Loucy (cell line): Measurements from ENCODE around the gene KRT39.

ENCODE experiments used
- EZH2phosphoT487 ChIP-seq: fragments of 200-600 bp; IDR thresholded peaks from 2 replicates; pipeline ENCODE4 v1.6.1; 2018; ENCODE audit warnings: antibody characterized with exemption, mild to moderate bottlenecking, moderate library complexity, borderline replicate concordance
- TF ChIP-seq, protein P1 (sequence below): fragments of 200-600 bp; sonication (generic); conservative IDR thresholded peaks from 2 replicates; pipeline ENCODE4 v1.5.1; 2014; ENCODE audit warnings: mild to moderate bottlenecking, antibody characterized with exemption, low read length

DNA sequence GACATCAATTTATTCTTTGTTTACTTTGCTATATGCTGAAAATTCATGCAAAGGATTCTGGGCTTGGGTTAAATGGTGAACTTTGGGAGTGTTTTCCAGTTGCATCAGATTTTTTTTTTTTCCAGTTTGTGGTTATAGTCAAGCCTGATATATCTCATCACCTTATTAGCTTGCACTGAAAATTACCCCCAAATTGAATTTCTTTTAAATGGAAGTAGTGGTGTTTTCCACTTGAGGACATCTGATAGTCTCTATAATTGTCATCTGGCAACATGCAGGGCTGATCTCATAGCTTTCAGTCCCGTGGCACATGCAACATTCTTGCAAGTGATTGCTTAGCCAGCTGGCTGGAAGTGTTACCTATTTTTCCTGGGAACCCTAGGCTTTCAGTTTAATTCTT, 46.9 kb upstream of the KRT39 start:
- TF ChIP-seq, protein P1, sequence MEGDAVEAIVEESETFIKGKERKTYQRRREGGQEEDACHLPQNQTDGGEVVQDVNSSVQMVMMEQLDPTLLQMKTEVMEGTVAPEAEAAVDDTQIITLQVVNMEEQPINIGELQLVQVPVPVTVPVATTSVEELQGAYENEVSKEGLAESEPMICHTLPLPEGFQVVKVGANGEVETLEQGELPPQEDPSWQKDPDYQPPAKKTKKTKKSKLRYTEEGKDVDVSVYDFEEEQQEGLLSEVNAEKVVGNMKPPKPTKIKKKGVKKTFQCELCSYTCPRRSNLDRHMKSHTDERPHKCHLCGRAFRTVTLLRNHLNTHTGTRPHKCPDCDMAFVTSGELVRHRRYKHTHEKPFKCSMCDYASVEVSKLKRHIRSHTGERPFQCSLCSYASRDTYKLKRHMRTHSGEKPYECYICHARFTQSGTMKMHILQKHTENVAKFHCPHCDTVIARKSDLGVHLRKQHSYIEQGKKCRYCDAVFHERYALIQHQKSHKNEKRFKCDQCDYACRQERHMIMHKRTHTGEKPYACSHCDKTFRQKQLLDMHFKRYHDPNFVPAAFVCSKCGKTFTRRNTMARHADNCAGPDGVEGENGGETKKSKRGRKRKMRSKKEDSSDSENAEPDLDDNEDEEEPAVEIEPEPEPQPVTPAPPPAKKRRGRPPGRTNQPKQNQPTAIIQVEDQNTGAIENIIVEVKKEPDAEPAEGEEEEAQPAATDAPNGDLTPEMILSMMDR, result no peak
- TF ChIP-seq EZH2phosphoT487, result no peak
